Peyer's patch (tissue), 4 donors: ENCODE data around the gene IFNL4. TPM values are rescaled to one million over a fixed set of nuclear protein-coding genes. Genes with fewer than 3 reads are reported as not detected.
"Not testable (repeated sequence)": the region's sequence is repeated elsewhere in the genome, so short reads cannot be mapped to it uniquely, and the experiment has no call there.

Source experiments
- DNase-seq, 3 donors: peaks; one replicate each; pipeline ENCODE4 v3.0.0-alpha.2; 2017 to 2019
- H3K27ac ChIP-seq, 4 donors: fragments of 200-600 bp; sonication (generic); one replicate each; pipeline ENCODE4 v1.5.1; 2016 to 2019
- H3K27me3 ChIP-seq, 2 donors: fragments of 200-600 bp; sonication (generic); one replicate each; pipeline ENCODE4 v1.5.1; 2019
- H3K36me3 ChIP-seq, 3 donors: fragments of 200-600 bp; sonication (generic); one replicate each; pipeline ENCODE4 v1.5.1; 2016 to 2019
- H3K4me1 ChIP-seq, 4 donors: fragments of 200-600 bp; sonication (generic); one replicate each; pipeline ENCODE4 v1.5.1; 2016 to 2019
- H3K4me3 ChIP-seq, 4 donors: fragments of 200-600 bp; sonication (generic); 1 replicate in 3 of 4; 2 replicates in 1 of 4; pipeline ENCODE4 v1.5.1; 2016 to 2019; ENCODE audit warnings: mild to moderate bottlenecking in 1 of 4
- H3K9me3 ChIP-seq, 4 donors: fragments of 200-600 bp; sonication (generic); one replicate each; pipeline ENCODE4 v1.5.1; 2016 to 2019; ENCODE audit warnings: mild to moderate bottlenecking in 1 of 4
- POLR2A ChIP-seq, 2 donors: fragments of 450-650 bp; IDR thresholded peaks; one replicate each; pipeline ENCODE4 v1.5.1; 2017; ENCODE audit warnings: antibody characterized with exemption in 2 of 2, mild to moderate bottlenecking in 2 of 2, moderate library complexity in 2 of 2
- total RNA-seq, 4 donors: library from RNA; depleted of rRNA; stranded (reverse); fragments of >200 nt; gene quantifications; one replicate each; pipeline ENCODE4 v1.1.0, GENCODE V29; 2016
- TF ChIP-seq, protein P1 (sequence below), 6 experiments: fragments of 450-650 bp in 4 of 6; fragments of 200-600 bp in 2 of 6; sonication (generic) in 1 of 6; IDR thresholded peaks; one replicate each; pipeline ENCODE4 v1.5.1; 2017 to 2019; ENCODE audit warnings: antibody characterized with exemption in 6 of 6, mild to moderate bottlenecking in 3 of 6, moderate library complexity in 1 of 6

Gene IFNL4
- total RNA-seq, 4 donors from 2014 or later = not detected

DNA sequence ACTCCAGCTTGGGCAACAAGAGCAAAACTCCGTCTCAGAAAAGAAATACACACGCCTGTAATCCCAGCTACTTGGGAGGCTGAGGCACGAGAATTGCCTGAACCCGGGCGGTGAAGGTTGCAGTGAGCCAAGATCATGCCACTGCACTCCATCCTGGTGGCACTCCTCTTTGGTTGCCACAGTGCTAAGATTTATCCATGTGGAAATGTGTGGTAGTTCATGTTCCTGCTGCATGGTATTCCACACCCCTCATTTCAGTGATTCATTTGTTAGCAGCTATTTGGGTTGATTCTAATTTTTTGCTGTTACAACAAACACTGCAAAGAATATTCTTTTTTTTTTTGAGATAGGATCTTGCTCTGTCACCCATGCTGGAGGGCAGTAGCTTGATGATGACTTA lies 15.9 kb downstream of the IFNL4 start:
- Histone ChIP-seq H3K27ac (no peak overlapping the region), H3K4me1 (peaks cover 0 to 3% (median 1%) of the 10 kb centered on the region in 4 donors), H3K9me3 (no peaks in the 10 kb centered on the region), H3K36me3 (no peaks in the 10 kb centered on the region), H3K27me3 (no peaks in the 10 kb centered on the region), H3K4me3 (no peak overlapping the region)
- TF ChIP-seq POLR2A (IDR thresholded peaks at IDR 0.05) = no peak
- TF ChIP-seq, protein P1, sequence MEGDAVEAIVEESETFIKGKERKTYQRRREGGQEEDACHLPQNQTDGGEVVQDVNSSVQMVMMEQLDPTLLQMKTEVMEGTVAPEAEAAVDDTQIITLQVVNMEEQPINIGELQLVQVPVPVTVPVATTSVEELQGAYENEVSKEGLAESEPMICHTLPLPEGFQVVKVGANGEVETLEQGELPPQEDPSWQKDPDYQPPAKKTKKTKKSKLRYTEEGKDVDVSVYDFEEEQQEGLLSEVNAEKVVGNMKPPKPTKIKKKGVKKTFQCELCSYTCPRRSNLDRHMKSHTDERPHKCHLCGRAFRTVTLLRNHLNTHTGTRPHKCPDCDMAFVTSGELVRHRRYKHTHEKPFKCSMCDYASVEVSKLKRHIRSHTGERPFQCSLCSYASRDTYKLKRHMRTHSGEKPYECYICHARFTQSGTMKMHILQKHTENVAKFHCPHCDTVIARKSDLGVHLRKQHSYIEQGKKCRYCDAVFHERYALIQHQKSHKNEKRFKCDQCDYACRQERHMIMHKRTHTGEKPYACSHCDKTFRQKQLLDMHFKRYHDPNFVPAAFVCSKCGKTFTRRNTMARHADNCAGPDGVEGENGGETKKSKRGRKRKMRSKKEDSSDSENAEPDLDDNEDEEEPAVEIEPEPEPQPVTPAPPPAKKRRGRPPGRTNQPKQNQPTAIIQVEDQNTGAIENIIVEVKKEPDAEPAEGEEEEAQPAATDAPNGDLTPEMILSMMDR (IDR thresholded peaks at IDR 0.05) = no peak
- no peak for DNase-seq

DNA sequence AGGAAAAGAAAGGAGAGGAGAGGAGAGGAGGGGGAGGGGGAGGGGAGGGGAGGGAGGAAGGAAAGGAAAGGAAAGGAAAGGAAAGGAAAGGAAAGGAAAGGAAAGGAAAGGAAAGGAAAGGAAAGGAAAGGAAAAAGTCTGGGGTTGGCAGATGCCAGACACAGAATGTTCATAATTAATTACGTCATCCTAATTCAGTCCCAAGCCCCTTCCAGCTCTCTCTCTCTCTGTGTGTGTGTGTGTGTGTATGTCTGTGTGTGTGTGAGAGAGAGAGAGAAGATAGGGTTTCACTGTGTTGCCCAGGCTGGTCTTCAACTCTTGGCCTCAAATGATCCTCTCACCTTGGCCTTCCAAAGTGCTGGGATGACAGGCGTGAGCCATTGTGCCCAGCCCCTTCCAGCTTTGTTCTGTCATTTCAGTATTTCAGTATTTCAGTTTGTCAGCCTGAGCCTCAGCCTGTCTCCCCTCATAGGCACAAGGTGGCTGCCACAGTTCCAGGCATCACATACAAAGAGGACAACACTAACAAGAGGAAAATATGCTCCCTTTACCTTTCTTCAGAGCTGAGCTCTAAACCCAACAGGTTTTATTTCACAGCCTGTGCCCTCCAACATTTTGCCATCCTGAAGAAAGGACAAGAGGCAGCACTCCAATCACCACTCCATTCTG lies 18.4 kb downstream of the IFNL4 start:
- H3K4me3 ChIP-seq = no peak overlapping the region
- H3K9me3 ChIP-seq = no peaks in the 10 kb centered on the region
- no peaks in the 10 kb centered on the region for H3K27me3 ChIP-seq
- H3K36me3 ChIP-seq = no peaks in the 10 kb centered on the region
- TF ChIP-seq POLR2A (IDR thresholded peaks at IDR 0.05) = no peak
- TF ChIP-seq, protein P1 (IDR thresholded peaks at IDR 0.05) = no peak
- no peaks in the 10 kb centered on the region for H3K4me1 ChIP-seq
- no peak overlapping the region for H3K27ac ChIP-seq
- DNase-seq = no peak

DNA sequence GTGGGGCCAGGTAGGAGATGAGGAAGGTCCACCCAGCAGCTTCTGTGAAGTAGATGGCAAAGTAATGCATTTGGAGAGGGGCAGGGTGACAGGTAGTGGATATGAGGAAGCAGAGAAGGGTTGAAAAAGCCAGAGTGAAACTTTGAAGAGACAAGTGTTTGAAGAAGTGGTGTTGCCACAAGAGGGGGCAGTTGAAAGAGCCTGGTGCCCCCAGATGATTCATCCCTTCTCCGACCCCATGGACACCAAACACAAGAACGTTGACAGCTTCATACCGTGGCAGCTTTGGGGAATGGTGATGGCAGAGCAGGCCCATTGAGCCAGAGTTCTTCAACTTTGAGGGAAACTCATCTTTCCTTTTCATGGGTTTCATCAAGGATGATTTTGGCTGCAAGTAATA lies 23.7 kb downstream of the IFNL4 start:
- no peaks in the 10 kb centered on the region for H3K27me3 ChIP-seq
- H3K4me3 ChIP-seq = no peak overlapping the region
- no peaks in the 10 kb centered on the region for H3K36me3 ChIP-seq
- no peak overlapping the region for H3K27ac ChIP-seq
- no peak for DNase-seq
- no peaks in the 10 kb centered on the region for H3K9me3 ChIP-seq
- TF ChIP-seq, protein P1 (IDR thresholded peaks at IDR 0.05) = no peak
- no peak for TF ChIP-seq POLR2A (IDR thresholded peaks at IDR 0.05)
- H3K4me1 ChIP-seq = no peaks in the 10 kb centered on the region

DNA sequence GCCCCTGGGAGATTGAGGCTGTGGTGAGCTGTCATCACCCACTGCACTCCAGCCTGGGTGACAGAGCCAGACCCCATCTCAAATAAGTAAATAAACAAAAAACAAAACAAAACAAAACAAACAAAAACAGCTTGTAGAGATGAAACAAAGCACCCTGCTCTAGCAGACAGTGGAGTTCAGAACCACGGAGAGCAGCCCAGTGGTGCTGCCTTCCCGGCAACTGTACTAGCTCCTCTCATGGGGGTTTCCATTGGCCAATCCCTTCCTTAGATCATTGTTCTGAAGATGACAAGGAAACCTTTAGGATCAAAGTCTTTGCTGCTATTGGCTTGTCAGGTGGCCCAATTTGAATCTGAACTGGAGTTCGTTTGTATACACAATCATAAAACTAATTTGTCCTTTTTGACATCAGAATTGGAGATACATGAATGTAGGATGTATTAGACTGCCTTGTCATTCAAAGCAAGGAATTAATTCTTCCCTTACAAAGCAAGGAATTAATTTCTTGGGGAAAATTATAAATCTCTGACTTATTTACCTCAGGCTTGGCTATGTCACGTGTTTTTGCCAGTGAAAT lies 24.9 kb downstream of the IFNL4 start:
- TF ChIP-seq POLR2A (IDR thresholded peaks at IDR 0.05) = no peak
- TF ChIP-seq, protein P1 (IDR thresholded peaks at IDR 0.05) = no peak
- no peaks in the 10 kb centered on the region for H3K9me3 ChIP-seq
- no peaks in the 10 kb centered on the region for H3K27me3 ChIP-seq
- no peak overlapping the region for H3K4me3 ChIP-seq
- DNase-seq = no peak
- H3K27ac ChIP-seq = no peak overlapping the region
- H3K4me1 ChIP-seq = no peaks in the 10 kb centered on the region
- no peaks in the 10 kb centered on the region for H3K36me3 ChIP-seq

DNA sequence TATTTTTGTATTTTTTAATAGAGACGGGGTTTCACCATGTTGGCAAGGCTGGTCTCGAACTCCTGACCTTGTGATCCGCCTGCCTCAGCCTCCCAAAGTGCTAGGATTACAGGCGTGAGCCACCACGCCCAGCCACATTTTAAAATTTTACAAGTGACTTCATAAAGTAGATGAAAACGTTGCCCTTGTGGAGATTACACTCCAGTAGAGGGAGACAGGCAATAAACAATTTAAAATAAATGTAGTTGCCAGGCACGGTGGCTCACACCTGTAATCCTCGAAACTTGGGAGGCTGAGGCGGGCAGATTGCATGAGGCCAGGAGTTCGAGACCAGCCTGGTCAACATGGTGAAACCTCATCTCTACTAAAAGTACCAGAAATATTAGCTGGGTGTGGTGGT lies 29.5 kb downstream of the IFNL4 start:
- H3K27me3 ChIP-seq, H3K4me3 ChIP-seq, H3K4me1 ChIP-seq, H3K36me3 ChIP-seq, DNase-seq, H3K9me3 ChIP-seq, H3K27ac ChIP-seq: not testable (repeated sequence)

DNA sequence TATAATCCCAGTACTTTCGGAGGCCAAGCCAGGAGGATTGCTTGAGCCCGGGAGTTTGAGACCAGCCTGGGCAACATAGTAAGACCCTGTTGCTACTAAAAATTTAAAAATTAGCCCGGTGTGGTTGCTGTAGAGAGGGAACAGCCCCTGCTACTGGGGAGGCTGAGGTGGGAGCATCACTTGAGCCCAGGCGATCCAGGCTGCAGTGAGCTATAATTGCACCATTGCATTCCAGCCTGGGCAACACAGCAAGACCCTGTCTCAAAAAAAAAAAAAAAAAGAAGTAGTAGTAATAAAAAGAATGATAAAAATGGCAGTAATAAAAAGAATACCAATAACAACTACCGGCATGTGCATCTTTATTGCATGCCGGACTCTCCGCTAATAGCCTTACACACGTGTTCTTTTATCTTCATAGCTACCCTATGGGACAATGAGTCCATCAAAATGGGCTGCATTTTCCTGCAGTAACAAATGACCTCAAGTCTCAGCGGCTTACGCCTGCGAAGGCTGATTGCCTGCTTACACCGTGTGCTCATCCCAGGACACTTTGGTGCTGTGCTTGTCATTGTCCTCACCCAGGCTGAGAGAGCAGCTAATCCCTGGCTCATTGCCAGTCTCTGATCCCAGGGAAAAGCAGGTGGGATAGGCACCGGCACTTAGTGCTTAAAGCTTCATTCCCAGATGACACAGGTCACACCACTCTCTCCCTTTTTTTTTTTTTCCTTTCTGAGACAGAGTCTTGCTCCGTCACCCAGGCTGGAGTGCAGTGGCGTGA lies 30.2 kb downstream of the IFNL4 start:
- H3K9me3 ChIP-seq = no peaks in the 10 kb centered on the region
- H3K36me3 ChIP-seq = no peaks in the 10 kb centered on the region
- no peak for DNase-seq
- H3K27me3 ChIP-seq = no peaks in the 10 kb centered on the region
- no peak overlapping the region for H3K4me3 ChIP-seq
- TF ChIP-seq POLR2A (IDR thresholded peaks at IDR 0.05) = no peak
- H3K4me1 ChIP-seq = no peaks in the 10 kb centered on the region
- no peak overlapping the region for H3K27ac ChIP-seq
